Measurements from ENCODE around the gene PCNX2.

- TF ChIP-seq, protein P1, sequence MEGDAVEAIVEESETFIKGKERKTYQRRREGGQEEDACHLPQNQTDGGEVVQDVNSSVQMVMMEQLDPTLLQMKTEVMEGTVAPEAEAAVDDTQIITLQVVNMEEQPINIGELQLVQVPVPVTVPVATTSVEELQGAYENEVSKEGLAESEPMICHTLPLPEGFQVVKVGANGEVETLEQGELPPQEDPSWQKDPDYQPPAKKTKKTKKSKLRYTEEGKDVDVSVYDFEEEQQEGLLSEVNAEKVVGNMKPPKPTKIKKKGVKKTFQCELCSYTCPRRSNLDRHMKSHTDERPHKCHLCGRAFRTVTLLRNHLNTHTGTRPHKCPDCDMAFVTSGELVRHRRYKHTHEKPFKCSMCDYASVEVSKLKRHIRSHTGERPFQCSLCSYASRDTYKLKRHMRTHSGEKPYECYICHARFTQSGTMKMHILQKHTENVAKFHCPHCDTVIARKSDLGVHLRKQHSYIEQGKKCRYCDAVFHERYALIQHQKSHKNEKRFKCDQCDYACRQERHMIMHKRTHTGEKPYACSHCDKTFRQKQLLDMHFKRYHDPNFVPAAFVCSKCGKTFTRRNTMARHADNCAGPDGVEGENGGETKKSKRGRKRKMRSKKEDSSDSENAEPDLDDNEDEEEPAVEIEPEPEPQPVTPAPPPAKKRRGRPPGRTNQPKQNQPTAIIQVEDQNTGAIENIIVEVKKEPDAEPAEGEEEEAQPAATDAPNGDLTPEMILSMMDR (IDR thresholded peaks at IDR 0.05) = no peak
- TF ChIP-seq EZH2 (IDR thresholded peaks at IDR 0.05; ENCODE audit: borderline replicate concordance, insufficient read depth, low read depth, low read length, poor library complexity, severe bottlenecking) = no peak
These were observed 296.9 kb downstream of the PCNX2 start for GRCh38 chr1:232998646-232999045.

All from B cell (primary cell).